Psoas muscle (tissue), 8 donors: ENCODE data around the gene NPDC1. TPM values are rescaled to one million over a fixed set of nuclear protein-coding genes. Genes with fewer than 3 reads are reported as not detected.

Experiments
- ATAC-seq, 4 donors: fragments of 200-7000 bp; cut with Tn5 transposase; one replicate each; pipeline ENCODE4 v1.9.1; 2020; ENCODE audit warnings: moderate library complexity in 3 of 4, mild to moderate bottlenecking in 2 of 4
- DNase-seq, 2 donors: peaks; one replicate each; pipeline ENCODE4 v3.0.0-alpha.2; 2020
- H3K27ac ChIP-seq: fragments of 200-600 bp; one replicate; pipeline ENCODE4 v1.8.0; 2022
- H3K27me3 ChIP-seq, 3 donors: fragments of 200-600 bp in 1 of 3; one replicate each; pipeline versions ENCODE4 v1.6.1 to v1.8.0; 2013 to 2022; ENCODE audit warnings: low read length in 2 of 3, mild to moderate bottlenecking in 2 of 3, moderate library complexity in 1 of 3; ENCODE audit not compliant: insufficient read depth in 3 of 3
- H3K36me3 ChIP-seq, 2 donors: fragments of 200-600 bp in 1 of 2; one replicate each; pipeline versions ENCODE4 v1.6.1 to v1.8.0; 2013 to 2022; ENCODE audit warnings: low read depth in 1 of 2, mild to moderate bottlenecking in 1 of 2, moderate library complexity in 1 of 2; ENCODE audit not compliant: insufficient read depth in 1 of 2
- H3K4me1 ChIP-seq: fragments of 200-600 bp; one replicate; pipeline ENCODE4 v1.8.0; 2022
- H3K4me3 ChIP-seq: fragments of 200-600 bp; one replicate; pipeline ENCODE4 v1.8.0; 2022; ENCODE audit warnings: mild to moderate bottlenecking
- H3K9me3 ChIP-seq: fragments of 200-600 bp; one replicate; pipeline ENCODE4 v1.8.0; 2022
- WGBS, 3 donors: extraction: QIAGEN DNeasy Blood & Tissue Kit; methylation state at CpG; one replicate each; pipeline versions ENCODE4 v1.1.6 to v1.1.7; 2013; 5-methylcytosine and 5-hydroxymethylcytosine counted together
- intact Hi-C, 2 donors: fragments of 100-400 bp; cut with DNase I; formaldehyde crosslinking; loops; one replicate each; pipeline versions ENCODE4 v1.11.0 to v1.14.2; 2022
- polyA plus RNA-seq, 3 donors: library from polyadenylated mRNA; stranded (reverse); fragments of 200-250 nt; gene quantifications; one replicate each; pipeline ENCODE4 v1.2.3, GENCODE V29; 2013
- total RNA-seq, 4 donors: library from RNA; stranded (reverse); fragmentation: NEBNext Ultra II Directional in 2 of 4; extraction: Animal tissue kit (Norgen Biotek cat#: 25700) in 2 of 4; gene quantifications; one replicate each; pipeline versions ENCODE4 v1.2.1 to v1.2.4, GENCODE V29; 2021 to 2023
- TF ChIP-seq, protein P1 (sequence below): fragments of 200-600 bp; IDR thresholded peaks from one replicate; pipeline ENCODE4 v1.8.0; 2022; ENCODE audit warnings: antibody characterized with exemption
- donor health status: healthy with polysubstance abuse.
- donor health status: DM: no; HTN: no; CAD: no; lungs with moderate emphysema.
- donor health status: Bipolar disorder and iron deficiency.
- donor health status: healthy.
- donor health status: DM: yes; HTN: yes; CAD: no.
- donor health status: DM: no; HTN: no; CAD: no.
- donor health status: DM: no; HTN: no; CAD: no.
- donor health status: DM: yes; HTN: yes; CAD: no.

The NPDC1 gene
- total and polyA plus RNA-seq, 7 donors: 14.8 to 32.1 (median 22.4) TPM

DNA sequence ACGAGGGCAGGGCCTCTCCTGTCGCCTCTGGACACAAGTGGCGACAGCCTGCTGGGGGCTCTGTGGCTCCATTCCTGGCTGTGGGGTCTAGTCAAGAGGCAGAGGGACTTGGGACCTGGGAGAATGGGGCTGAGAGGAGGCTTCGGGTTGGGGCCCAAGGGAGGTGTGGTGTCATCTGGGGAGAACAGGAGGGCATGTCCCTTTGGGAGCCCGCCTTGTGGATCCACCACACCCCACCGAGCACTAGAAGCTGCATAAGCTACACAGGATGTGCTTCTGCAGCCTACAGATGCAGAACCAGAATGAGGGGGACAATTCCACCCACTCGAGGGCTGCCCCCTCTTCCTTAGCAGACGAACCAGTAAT is 36.9 kb upstream of the NPDC1 start:
- intact Hi-C loops: no loop called here
- DNase-seq: no peak
- Histone ChIP-seq H3K27me3 (peaks cover 0 to 2% (median 0%) of the 10 kb centered on the region in 3 donors), H3K4me3 (no peak overlapping the region), H3K27ac (no peak overlapping the region), H3K4me1 (peaks cover 13% of the 10 kb centered on the region), H3K36me3 (peaks cover 0 to 9% of the 10 kb centered on the region in 2 donors), H3K9me3 (no peaks in the 10 kb centered on the region)
- ATAC-seq: no peak
- WGBS, 3 donors: 84 to 91% (median 91%) methylated on average over 8 of the region's 8 CpGs
- TF ChIP-seq, protein P1, sequence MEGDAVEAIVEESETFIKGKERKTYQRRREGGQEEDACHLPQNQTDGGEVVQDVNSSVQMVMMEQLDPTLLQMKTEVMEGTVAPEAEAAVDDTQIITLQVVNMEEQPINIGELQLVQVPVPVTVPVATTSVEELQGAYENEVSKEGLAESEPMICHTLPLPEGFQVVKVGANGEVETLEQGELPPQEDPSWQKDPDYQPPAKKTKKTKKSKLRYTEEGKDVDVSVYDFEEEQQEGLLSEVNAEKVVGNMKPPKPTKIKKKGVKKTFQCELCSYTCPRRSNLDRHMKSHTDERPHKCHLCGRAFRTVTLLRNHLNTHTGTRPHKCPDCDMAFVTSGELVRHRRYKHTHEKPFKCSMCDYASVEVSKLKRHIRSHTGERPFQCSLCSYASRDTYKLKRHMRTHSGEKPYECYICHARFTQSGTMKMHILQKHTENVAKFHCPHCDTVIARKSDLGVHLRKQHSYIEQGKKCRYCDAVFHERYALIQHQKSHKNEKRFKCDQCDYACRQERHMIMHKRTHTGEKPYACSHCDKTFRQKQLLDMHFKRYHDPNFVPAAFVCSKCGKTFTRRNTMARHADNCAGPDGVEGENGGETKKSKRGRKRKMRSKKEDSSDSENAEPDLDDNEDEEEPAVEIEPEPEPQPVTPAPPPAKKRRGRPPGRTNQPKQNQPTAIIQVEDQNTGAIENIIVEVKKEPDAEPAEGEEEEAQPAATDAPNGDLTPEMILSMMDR: no peak

DNA sequence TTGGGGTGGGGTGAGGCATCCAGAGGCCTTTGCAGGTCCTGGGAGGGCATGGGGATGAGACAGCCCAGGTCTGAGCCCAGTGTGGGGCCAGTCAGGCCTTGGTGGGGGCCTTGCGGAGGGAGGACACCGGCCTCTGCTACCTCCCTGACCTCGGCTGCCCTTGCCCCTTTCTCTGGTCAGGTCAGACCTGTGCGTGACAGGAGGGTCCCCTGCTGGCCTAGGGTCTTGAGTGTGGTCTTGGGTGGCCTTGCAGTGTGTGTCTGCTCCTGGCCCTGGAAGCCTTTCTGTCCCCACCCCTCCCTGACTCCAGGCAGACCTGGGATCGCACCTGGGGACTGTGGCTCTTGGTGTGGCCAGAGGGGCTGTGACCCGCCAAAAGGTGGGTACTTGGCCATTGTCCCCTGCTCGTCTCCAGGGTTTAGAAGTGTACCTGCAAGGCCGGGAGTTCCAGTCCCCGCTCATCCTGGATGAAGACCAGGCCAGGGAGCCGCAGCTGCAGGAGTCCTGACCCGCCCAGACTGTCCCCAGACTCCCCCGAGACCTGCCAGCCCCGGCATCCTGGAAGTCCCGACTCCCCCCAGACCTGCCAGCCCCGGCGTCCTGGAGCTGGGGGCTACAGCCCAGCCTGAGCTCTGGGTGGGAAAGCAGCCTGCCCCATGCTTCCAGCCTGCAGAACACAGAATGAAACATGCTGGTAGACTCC is 36.4 kb upstream of the NPDC1 start:
- DNase-seq (no peak), ATAC-seq (no peak)
- Histone ChIP-seq H3K4me1 (peaks cover 10% of the 10 kb centered on the region), H3K27me3 (peaks cover 0 to 4% (median 0%) of the 10 kb centered on the region in 3 donors), H3K9me3 (no peaks in the 10 kb centered on the region), H3K4me3 (no peak overlapping the region), H3K27ac (no peak overlapping the region), H3K36me3 (peaks cover 0 to 9% of the 10 kb centered on the region in 2 donors)
- 89 to 94% (median 93%) methylated on average over 16 of the region's 16 CpGs for WGBS, 3 donors
- intact Hi-C loops: no loop called here
- TF ChIP-seq, protein P1: no peak

DNA sequence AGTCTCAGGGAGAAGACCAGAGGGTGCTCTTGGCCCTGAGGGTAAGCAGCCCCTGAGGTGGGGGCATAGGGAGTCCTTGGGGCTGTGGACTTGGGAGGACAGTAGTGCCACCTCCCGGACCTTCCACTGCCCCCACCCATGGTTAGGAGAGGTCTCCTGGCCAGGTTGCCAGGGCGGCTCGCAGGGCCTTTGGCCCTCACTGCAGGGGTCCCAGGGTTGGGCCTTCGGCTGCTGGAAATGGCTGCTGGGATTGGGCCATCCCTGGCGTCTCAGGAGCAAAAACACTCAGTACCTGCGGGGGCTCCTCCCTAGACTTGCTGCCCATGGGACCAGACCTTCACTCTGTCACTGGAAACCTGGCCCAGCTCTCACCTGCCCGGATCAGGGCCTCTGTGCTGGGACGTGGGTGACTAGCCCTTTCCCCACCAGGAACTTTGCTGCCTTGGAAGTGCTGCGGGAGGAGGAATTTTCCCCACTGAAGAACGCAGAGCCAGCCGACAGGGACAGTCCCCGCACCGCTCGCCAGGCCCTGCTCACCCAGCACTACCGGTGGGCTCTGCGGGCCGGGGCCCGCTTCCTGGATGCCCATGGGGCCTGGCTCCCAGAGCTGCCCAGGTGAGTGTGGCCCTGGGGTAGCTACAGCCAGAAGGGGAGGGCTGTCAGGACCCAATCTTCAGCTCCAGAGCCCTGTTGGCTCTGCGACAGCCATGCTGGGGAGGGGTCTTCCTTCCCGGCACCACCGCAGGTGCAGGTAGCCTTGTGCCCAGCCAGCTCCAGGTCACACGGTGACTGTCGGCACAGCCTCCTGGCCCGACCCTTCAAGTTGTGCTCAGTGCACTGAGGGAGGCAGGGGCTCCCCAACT is 34.5 kb upstream of the NPDC1 start:
- Histone ChIP-seq H3K9me3 (no peaks in the 10 kb centered on the region), H3K4me3 (no peak overlapping the region), H3K4me1 (peaks cover 11% of the 10 kb centered on the region), H3K27ac (no peak overlapping the region), H3K27me3 (peaks cover 0 to 4% (median 0%) of the 10 kb centered on the region in 3 donors), H3K36me3 (peaks cover 0 to 9% of the 10 kb centered on the region in 2 donors)
- intact Hi-C loops: no loop called here
- TF ChIP-seq, protein P1: no peak
- DNase-seq (no peak), ATAC-seq (no peak)
- 89 to 92% (median 89%) methylated on average over 20 to 24 of the region's 24 CpGs for WGBS, 3 donors

DNA sequence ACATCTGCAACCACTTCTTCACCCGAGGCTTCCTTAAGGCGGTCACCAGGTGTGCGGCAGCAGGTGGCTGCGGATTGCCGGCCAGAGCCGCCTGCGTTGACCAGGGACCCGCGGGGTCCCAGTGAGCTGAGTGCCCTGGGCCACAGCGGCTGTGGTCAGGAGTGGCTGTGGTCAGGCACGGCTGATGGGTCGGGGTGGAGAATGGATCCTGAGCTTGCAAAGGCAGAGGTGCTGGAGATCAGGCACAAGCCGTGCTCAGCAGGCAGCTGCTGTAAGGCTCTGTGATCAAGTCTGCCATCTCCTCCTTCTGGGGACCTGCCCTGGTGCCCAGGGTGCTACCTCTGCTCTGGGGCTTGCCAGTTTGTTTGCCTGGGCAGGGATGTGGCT is 33.4 kb upstream of the NPDC1 start:
- intact Hi-C loops: no loop called here
- Histone ChIP-seq H3K4me3 (no peak overlapping the region), H3K36me3 (peaks cover 0 to 9% of the 10 kb centered on the region in 2 donors), H3K4me1 (peaks cover 11% of the 10 kb centered on the region), H3K27ac (no peak overlapping the region), H3K9me3 (no peaks in the 10 kb centered on the region), H3K27me3 (peaks cover 0 to 4% (median 0%) of the 10 kb centered on the region in 3 donors)
- DNase-seq (no peak), ATAC-seq (no peak)
- 82 to 87% (median 87%) methylated on average over 13 of the region's 13 CpGs for WGBS, 3 donors
- TF ChIP-seq, protein P1: no peak
